WTC11 (cell line): ENCODE data around the gene CBY2. TPM values are rescaled to one million over a fixed set of nuclear protein-coding genes. Genes with fewer than 3 reads are reported as not detected.

Experiments
- ATAC-seq: fragments of 200-7000 bp; cut with Tn5 transposase; 2 replicates; pipeline ENCODE4 v1.10.0; 2021; ENCODE audit warnings: mild to moderate bottlenecking, moderate library complexity
- CTCF ChIA-PET: fragments of 300-600 bp; sonication (Branson Sonifier 250); formaldehyde crosslinking; loops from one replicate; lab custom pipeline; 2021; ENCODE audit warnings: antibody characterized with exemption; lab: Charles Lee
- POLR2A ChIA-PET: fragments of 350-600 bp; sonication (Branson Sonifier 250); formaldehyde crosslinking; loops from one replicate; lab custom pipeline; 2021; ENCODE audit warnings: antibody characterized with exemption; lab: Charles Lee
- DNase-seq: peaks from one replicate; pipeline ENCODE4 v3.0.0; 2021; ENCODE audit warnings: low spot score
- H3K27ac Mint-ChIP-seq: 2 replicates; pipeline ENCODE4 v1.8.0; 2021; ENCODE audit warnings: mixed read lengths
- H3K27me3 Mint-ChIP-seq: 2 replicates; pipeline ENCODE4 v1.8.0; 2021; ENCODE audit warnings: low read depth, mild to moderate bottlenecking, moderate library complexity, mixed read lengths
- H3K36me3 Mint-ChIP-seq: 2 replicates; pipeline ENCODE4 v1.8.0; 2021; ENCODE audit warnings: mixed read lengths
- H3K4me1 Mint-ChIP-seq: 2 replicates; pipeline ENCODE4 v1.8.0; 2022; ENCODE audit warnings: mixed read lengths
- H3K4me3 Mint-ChIP-seq: 2 replicates; pipeline ENCODE4 v1.8.0; 2021; ENCODE audit warnings: mild to moderate bottlenecking, moderate library complexity, mixed read lengths
- H3K9me3 Mint-ChIP-seq: 2 replicates; pipeline ENCODE4 v1.8.0; 2021; ENCODE audit warnings: mixed read lengths
- ARID4B ChIP-seq: sonication (generic); formaldehyde crosslinking; IDR thresholded peaks from 2 replicates; pipeline ENCODE4 v1.8.0; 2023; ENCODE audit warnings: missing genetic modification reagents, mild to moderate bottlenecking, borderline replicate concordance
- ATF2 ChIP-seq: sonication (generic); formaldehyde crosslinking; IDR thresholded peaks from 2 replicates; pipeline ENCODE4 v1.8.1; 2022; ENCODE audit warnings: low read depth, missing genetic modification reagents, borderline replicate concordance
- ATF3 ChIP-seq: sonication (generic); formaldehyde crosslinking; conservative IDR thresholded peaks from 2 replicates; pipeline ENCODE4 v1.8.1; 2022; ENCODE audit warnings: mild to moderate bottlenecking, missing genetic modification reagents
- CDX4 ChIP-seq: fragments of 250-450 bp; sonication (Bioruptor Pico); IDR thresholded peaks from 2 replicates; pipeline ENCODE4 v1.9.0; 2021; ENCODE audit warnings: moderate library complexity, mild to moderate bottlenecking, inconsistent platforms, borderline replicate concordance
- CREB1 ChIP-seq: sonication (generic); formaldehyde crosslinking; IDR thresholded peaks from 2 replicates; pipeline ENCODE4 v1.8.0; 2023; ENCODE audit warnings: mild to moderate bottlenecking, missing genetic modification reagents
- FOXP1 ChIP-seq: sonication (generic); formaldehyde crosslinking; IDR thresholded peaks from 2 replicates; pipeline ENCODE4 v1.8.0; 2022; ENCODE audit warnings: missing genetic modification reagents, mild to moderate bottlenecking, moderate library complexity, borderline replicate concordance
- HMGA2 ChIP-seq: fragments of 250-450 bp; sonication (Bioruptor Pico); IDR thresholded peaks from 2 replicates; pipeline ENCODE4 v1.4.0; 2021; ENCODE audit warnings: mild to moderate bottlenecking, moderate library complexity
- MLX ChIP-seq: sonication (generic); formaldehyde crosslinking; IDR thresholded peaks from 2 replicates; pipeline ENCODE4 v1.8.1; 2023; ENCODE audit warnings: mild to moderate bottlenecking, missing genetic modification reagents, moderate library complexity
- NFYB ChIP-seq: sonication (generic); formaldehyde crosslinking; conservative IDR thresholded peaks from 2 replicates; pipeline ENCODE4 v1.8.0; 2022; ENCODE audit warnings: low read depth, missing genetic modification reagents
- NR3C1 ChIP-seq: sonication (generic); formaldehyde crosslinking; conservative IDR thresholded peaks from 2 replicates; pipeline ENCODE4 v1.8.1; 2023; ENCODE audit warnings: low read depth, mild to moderate bottlenecking, missing genetic modification reagents
- SMAD4 ChIP-seq: sonication (generic); formaldehyde crosslinking; IDR thresholded peaks from 2 replicates; pipeline ENCODE4 v1.8.0; 2022; ENCODE audit warnings: mild to moderate bottlenecking, missing genetic modification reagents
- TP53 ChIP-seq: sonication (generic); formaldehyde crosslinking; IDR thresholded peaks from 2 replicates; pipeline ENCODE4 v1.8.1; 2023; ENCODE audit warnings: mild to moderate bottlenecking, missing genetic modification reagents
- ZNF232 ChIP-seq: sonication (generic); formaldehyde crosslinking; IDR thresholded peaks from 2 replicates; pipeline ENCODE4 v1.8.0; 2022; ENCODE audit warnings: mild to moderate bottlenecking, missing genetic modification reagents
- ZNF263 ChIP-seq: sonication (generic); formaldehyde crosslinking; IDR thresholded peaks from 2 replicates; pipeline ENCODE4 v1.8.1; 2022; ENCODE audit warnings: low read depth, mild to moderate bottlenecking, moderate library complexity, missing genetic modification reagents
- ZNF281 ChIP-seq: sonication (generic); formaldehyde crosslinking; IDR thresholded peaks from 2 replicates; pipeline ENCODE4 v1.8.0; 2023; ENCODE audit warnings: mild to moderate bottlenecking, missing genetic modification reagents
- ZNF423 ChIP-seq: fragments of 250-450 bp; sonication (Bioruptor Pico); IDR thresholded peaks from 2 replicates; pipeline ENCODE4 v2.1.2; 2022; ENCODE audit warnings: mild to moderate bottlenecking, moderate library complexity
- ZNF425 ChIP-seq: fragments of 250-450 bp; sonication (Bioruptor Pico); conservative IDR thresholded peaks from 2 replicates; pipeline ENCODE4 v1.9.0; 2021; ENCODE audit warnings: mild to moderate bottlenecking
- ZNF512 ChIP-seq: sonication (generic); formaldehyde crosslinking; IDR thresholded peaks from 2 replicates; pipeline ENCODE4 v1.8.1; 2022; ENCODE audit warnings: missing genetic modification reagents, borderline replicate concordance
- total RNA-seq: library from RNA; stranded (reverse); gene quantifications from 3 replicates; pipeline ENCODE4 v1.2.3, GENCODE V29; 2021

The CBY2 gene
- total RNA-seq, 1 experiment from 2014 or later, result 0.74 TPM

- TF ChIP-seq MLX (CRISPR knock-in tag), result no peak
- no peak for TF ChIP-seq SMAD4 (CRISPR knock-in tag)
- no peak for TF ChIP-seq CDX4 (CRISPR knock-in tag)
- no peak for TF ChIP-seq NFYB (CRISPR knock-in tag)
- TF ChIP-seq ZNF263, result no peak
Observed at GRCh38 chr13:45682494-45683008, 19.6 kb upstream of the CBY2 start (continued).

- Mint-ChIP-seq H3K27me3 (no peaks in the 10 kb centered on the region; the same call in 1 of the 2 replicates), H3K4me3 (no peak overlapping the region), H3K4me1 (peaks cover 30% of the 10 kb centered on the region), H3K9me3 (no peaks in the 10 kb centered on the region), H3K27ac (no peak overlapping the region), H3K36me3 (no peaks in the 10 kb centered on the region)
- DNase-seq (peak; percentile 17), ATAC-seq (peak; percentile 76)
- CTCF ChIA-PET, result interaction anchor here (0.6 to 2.2 kb wide), 18 partner anchors 9 to 556 kb away, joined by 3 to 22 read pairs (median 4); partner anchors contain the start of gene ERICH6B
- POLR2A ChIA-PET, result interaction anchor here (0.6 kb wide), 1 partner anchor 63 kb away, joined by 3 read pairs; no protein-coding TSS in a partner anchor
- TF ChIP-seq ZNF423 (CRISPR knock-in tag), result peak; percentile 41; the same call in 1 of the 2 replicates
- TF ChIP-seq TP53 (CRISPR knock-in tag), result no peak
- no peak for TF ChIP-seq FOXP1 (CRISPR knock-in tag)
- no peak for TF ChIP-seq ATF3
- TF ChIP-seq ZNF232 (CRISPR knock-in tag), result no peak
- TF ChIP-seq HMGA2 (CRISPR knock-in tag), result no peak
- TF ChIP-seq ZNF425 (CRISPR knock-in tag), result no peak
- TF ChIP-seq ZNF281 (CRISPR knock-in tag), result no peak
- TF ChIP-seq ZNF512 (CRISPR knock-in tag), result no peak
- TF ChIP-seq, all 79 proteins: peak for 1
Observed at GRCh38 chr13:45683701-45684100, 18.4 kb upstream of the CBY2 start.

- CTCF ChIA-PET, result no interaction called here
- H3K27me3 Mint-ChIP-seq, result peaks cover 3% of the 10 kb centered on the region; the same call in 1 of the 2 replicates
- no peak for TF ChIP-seq ARID4B (CRISPR knock-in tag)
- no peak for TF ChIP-seq NR3C1 (CRISPR knock-in tag)
- TF ChIP-seq ATF2 (CRISPR knock-in tag), result no peak
- TF ChIP-seq CREB1 (CRISPR knock-in tag), result no peak
Observed at GRCh38 chr13:45688577-45688976, 13.5 kb upstream of the CBY2 start.

More at GRCh38 chr13:45688577-45688976, 13.5 kb upstream of the CBY2 start:
- no peak for DNase-seq
- Mint-ChIP-seq H3K9me3 (peaks cover 16% of the 10 kb centered on the region), H3K4me1 (peaks cover 3% of the 10 kb centered on the region; the same call in 1 of the 2 replicates), H3K4me3 (no peak overlapping the region), H3K36me3 (peaks cover 10% of the 10 kb centered on the region), H3K27ac (no peak overlapping the region)
- POLR2A ChIA-PET, result no interaction called here
- no peak for ATAC-seq
